GM19452 (cell line): Measurements from ENCODE around the gene MLX.
A peak's percentile ranks its signal among the peaks of the same experiment; 100 is the strongest.

Source experiments
- ATAC-seq: cut with Tn5 transposase; IDR thresholded peaks from one replicate; pipeline ENCODE4 v1.9.1; 2021; ENCODE audit not compliant: unreplicated experiment

Gene MLX

DNA sequence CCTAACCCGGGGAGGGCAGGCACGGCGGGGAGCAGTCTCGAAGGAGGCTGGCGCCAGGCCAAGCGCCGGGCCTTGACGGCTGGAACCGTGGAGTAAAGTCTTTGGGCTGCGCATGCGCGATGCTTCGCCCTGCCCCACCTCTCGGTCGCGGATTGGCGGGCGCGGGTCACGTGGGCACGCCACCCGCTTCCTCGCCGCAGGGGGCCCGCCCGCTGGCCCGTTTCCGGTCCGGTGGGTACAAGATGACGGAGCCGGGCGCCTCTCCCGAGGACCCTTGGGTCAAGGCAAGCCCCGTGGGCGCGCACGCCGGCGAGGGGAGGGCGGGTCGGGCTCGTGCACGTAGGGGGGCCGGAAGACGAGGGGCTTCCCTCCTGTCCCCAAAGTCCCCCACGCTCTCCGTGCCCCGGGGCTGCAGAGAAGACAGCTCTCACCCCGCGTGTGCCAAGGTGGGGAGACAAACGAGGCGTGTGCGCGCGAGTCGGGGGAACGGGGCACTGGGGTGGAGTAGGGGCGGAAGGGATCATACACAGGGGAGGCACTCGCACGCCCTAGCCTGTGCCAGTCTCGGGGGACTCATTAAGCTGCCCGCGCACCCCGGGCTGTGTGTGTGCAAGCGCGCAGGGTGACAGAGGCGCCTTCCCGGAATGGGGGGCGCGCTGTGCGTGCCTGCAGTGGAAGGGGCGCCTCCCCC lies at the start of gene MLX:
Gene MLX, plus strand, starts transcription at position 218 of the 691 bp plus-strand sequence. Its CDS starts 25 bp downstream, at position 243.
- peak; percentile 49 for ATAC-seq

GRCh38 chr17:42517516-42517915 lies 49.4 kb upstream of the MLX start:
- ATAC-seq: no peak

GRCh38 chr17:42518046-42518754 lies 48.7 kb upstream of the MLX start:
- no peak for ATAC-seq

DNA sequence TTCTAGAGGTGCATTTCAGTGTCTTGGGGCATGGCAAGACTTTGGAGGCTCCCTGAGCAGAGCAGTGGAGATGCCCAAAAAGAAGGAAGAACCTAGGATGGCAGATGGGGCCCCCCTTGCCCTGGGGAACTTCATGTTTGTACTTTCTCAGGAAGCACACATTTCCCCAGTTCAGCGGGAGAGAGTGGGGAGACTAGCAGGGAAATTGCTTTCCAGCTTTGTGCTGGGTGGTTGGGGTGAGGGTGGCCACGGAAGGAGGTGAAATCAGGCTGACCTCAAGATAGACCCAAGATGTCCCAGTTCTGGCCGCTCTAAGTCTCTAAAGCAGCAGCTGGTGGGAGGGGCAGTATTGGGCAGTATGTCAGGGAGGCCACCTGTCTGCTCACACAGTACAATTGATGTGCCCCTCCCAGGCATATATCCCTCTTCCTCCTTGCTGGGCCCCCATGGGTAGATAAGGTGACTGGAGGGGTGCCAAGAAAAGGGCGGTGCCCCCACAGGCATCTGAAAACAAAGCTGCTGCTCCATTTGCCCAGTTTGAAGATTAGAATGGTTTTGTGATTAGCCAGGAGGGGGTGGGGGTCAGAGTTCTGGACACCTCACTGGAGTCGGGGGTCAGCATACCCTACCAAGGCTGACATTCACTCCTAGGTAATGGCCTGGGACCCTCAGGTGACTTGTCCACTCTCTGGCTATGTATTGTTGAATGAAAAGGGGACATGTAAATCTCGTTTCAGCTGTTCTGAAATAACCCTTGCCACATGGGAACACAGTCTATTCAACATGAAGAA lies 48.0 kb upstream of the MLX start:
- ATAC-seq: no peak

DNA sequence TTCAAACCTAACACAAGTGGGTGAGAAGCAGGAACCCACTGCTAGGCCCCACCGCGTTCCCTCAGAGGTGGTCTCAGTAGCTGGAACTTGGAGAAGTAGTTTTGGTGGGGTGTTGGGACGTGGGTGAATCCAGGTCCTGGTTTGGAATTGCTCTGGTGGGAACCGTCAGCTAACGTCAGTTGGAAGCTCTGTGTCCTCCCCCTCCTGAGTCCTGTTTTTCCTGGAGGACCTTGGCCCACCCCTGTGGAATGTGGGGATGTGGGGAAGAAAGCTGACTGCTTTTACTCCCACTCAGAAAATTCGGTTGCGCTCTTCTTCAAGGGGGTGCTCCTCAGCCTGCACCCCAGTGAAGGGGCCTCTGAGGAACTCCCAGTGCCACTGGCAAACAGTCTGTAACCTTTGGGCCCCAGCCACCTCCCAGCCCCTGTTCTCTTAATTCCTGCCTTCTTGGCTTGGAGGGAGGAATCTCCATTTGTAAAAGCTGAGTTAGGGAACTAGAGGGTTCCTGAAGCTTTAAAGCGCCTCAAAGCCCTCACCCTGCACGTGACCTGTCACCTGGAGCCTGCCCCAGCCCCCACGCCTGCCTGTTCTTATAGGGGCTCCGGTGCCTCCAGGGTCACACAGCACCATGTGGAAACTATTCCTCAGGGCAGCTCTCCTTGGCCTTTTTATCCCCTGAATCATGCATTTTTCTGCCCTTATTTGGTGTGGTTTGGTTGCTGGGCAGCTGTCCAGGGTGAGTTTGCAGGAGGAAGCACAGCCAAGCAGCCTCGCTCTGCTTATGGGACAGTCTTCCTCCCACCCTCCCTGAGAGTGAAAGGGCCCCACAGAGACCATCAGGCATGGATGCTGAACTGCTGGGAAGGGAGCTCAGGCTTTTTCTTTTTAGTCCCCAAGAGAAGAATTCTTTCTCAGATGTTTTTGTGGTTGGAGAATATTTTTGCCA lies 47.1 kb upstream of the MLX start:
- no peak for ATAC-seq

DNA sequence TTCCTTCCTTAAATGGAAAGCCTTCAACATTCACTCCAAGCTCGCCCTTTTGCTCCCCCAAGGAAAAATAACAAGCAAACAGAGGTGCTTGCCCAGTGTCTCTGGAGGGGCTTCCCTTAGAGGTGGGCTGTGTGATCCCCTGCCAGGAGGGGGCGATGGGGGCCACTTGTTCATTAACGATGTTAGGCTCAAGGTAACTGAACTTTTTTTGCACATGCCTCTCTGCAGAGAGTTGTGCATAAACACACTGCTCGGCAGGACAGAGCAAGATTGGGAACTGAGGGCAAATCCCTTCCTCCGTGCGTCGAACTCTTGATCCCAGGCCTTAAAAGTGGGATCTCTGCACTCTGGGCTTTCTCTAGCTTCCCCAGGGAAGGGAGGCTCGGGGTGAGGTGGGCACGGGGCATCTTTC lies 46.4 kb upstream of the MLX start:
- no peak for ATAC-seq

- ATAC-seq: no peak
Measured at GRCh38 chr17:42521036-42521435, 45.9 kb upstream of the MLX start.

GRCh38 chr17:42521666-42522262 lies 45.1 kb upstream of the MLX start:
- ATAC-seq: no peak

- ATAC-seq: no peak
Measured at GRCh38 chr17:42522263-42522790, 44.6 kb upstream of the MLX start.

DNA sequence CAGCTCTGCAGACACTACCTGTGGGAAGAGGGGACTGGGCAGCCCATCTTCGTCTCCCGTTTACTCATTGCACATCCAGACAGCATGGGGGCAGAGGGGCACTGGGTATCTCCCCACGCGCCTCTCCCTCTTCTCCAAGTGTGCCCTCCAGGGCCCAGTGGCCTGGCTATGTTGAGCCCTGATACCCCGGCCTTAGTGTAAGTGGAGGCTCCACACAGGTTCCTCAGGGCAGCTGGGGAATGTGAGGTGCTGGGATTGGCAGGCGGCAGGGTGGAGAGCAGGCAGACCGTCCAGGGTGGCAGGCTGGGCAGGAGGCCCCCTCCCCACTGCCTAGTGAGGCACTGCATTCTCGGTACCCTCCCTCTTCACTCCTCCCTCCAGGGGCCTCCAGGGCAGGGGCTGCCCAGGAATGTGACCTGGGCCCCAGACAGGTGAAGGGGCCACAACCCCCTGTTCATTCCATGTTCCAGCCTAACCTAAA lies 44.1 kb upstream of the MLX start:
- no peak for ATAC-seq

- no peak for ATAC-seq
Measured at GRCh38 chr17:42525221-42525620, 41.7 kb upstream of the MLX start.

- no peak for ATAC-seq
Measured at GRCh38 chr17:42526031-42526444, 40.9 kb upstream of the MLX start.

DNA sequence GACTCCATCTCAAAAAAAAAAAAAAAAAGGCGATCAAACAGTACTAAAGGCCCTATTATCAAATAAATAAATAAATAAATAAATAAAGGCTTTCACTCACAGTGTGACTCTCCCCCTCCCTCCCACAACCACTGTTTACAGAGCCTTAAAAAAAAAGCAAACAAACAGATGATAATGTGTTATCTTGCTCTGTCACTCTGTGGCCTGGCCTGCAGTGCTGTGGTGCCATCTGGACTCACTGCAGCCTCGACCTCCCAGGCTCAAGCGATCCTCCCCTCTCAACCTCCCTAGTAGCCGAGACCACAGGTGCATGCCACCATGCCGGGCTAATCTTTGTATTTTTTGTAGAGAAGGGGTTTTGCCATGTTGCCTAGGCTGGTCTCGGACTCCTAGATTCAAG lies 39.0 kb upstream of the MLX start:
- ATAC-seq: no peak

DNA sequence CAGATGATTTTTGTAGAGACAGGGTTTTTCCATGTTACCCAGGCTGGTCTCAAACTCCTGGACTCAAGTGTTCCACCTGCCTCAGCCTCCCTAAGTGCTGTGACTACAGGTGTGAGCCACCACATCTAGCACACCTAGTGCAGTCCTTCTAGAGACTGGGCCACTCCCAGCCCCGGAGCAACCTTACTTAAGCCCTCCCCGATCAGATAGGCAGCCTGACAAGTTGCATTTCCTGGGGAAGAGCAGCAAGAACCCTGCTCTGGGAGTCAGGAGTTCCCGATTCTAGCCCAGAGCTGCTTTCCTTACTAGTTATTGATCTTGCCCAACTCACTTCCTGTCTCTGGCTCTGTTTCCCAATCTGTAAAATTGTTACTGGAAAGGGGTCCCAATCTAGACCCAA lies 37.8 kb upstream of the MLX start:
- ATAC-seq: no peak

GRCh38 chr17:42530952-42531454 lies 35.9 kb upstream of the MLX start:
- ATAC-seq: no peak

GRCh38 chr17:42531455-42532354 lies 35.2 kb upstream of the MLX start:
- ATAC-seq: no peak

DNA sequence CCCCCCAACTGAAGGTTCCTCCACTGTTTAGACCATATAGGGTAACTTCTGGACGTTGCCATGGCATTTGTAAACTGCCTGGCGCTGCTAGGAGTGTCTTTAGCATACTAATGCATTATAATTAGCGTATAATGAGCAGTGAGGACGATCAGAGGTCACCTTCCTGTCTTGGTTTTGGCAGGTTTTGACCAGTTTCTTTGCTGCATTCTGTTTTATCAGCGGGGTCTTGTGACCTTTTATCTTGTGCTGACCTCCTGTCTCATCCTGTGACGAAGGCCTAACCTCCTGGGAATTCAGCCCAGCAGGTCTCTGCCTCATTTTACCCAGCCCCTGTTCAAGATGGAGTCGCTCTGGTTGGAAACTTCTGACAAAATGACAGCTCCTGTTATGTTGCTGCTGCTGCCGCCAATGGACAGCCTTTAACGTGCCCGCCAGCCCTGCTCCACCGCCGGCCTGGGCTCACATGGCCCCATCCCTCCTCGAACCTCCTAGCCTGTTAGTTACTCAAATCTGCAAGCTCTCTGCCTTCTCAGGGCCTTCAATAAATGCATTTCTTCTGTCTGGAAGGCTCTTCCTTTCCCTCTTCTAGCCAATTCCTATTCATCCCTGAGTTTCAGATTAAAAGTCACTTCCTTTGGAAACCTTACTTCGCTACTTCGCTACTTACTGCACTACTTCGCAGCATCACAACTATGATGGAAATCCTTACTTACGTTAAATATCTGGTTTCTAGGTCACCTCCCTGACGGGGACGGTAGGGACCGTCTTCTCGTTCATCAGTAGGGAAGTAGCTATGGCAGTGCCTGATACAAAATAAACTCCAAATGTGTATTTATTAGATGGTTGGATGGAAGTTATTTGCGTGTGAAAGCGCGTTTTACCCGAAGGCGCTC lies 31.5 kb upstream of the MLX start:
- no peak for ATAC-seq

GRCh38 chr17:42536048-42536371 lies 30.9 kb upstream of the MLX start, which contains the start of gene NAGLU:
NAGLU (plus strand) TSS chr17:42536241; CDS start chr17:42536273, 32 bp downstream.
- peak; percentile 76 for ATAC-seq
